K562 (cell line): Measurements from ENCODE around the gene AIM2. TPM values are rescaled to one million over a fixed set of nuclear protein-coding genes. Genes with fewer than 3 reads are reported as not detected.

Experiments used
- GATAD2B ChIP-seq: fragments of 450-650 bp; IDR thresholded peaks from 2 replicates; pipeline ENCODE4 v1.6.1; 2017; ENCODE audit warnings: mild to moderate bottlenecking, borderline replicate concordance
- HOMEZ ChIP-seq: fragments of 250-450 bp; sonication (Bioruptor Pico); IDR thresholded peaks from 2 replicates; pipeline ENCODE4 v1.4.0; 2020; ENCODE audit warnings: mild to moderate bottlenecking, moderate library complexity
- KDM1A ChIP-seq, 2 experiments: fragments of 450-650 bp; IDR thresholded peaks; 2 replicates each; pipeline ENCODE4 v1.6.1; 2016; ENCODE audit warnings: mild to moderate bottlenecking in 2 of 2
- MTA2 ChIP-seq: fragments of 450-650 bp; IDR thresholded peaks from 2 replicates; pipeline ENCODE4 v1.6.1; 2016; ENCODE audit warnings: low read depth
- NBN ChIP-seq: fragments of 450-650 bp; IDR thresholded peaks from 2 replicates; pipeline ENCODE4 v1.6.1; 2016; ENCODE audit warnings: low read depth, mild to moderate bottlenecking
- NCOA6 ChIP-seq: fragments of 450-650 bp; IDR thresholded peaks from 2 replicates; pipeline ENCODE4 v1.6.1; 2017; ENCODE audit warnings: mild to moderate bottlenecking
- STAT6 ChIP-seq: sonication (generic); formaldehyde crosslinking; IDR thresholded peaks from 2 replicates; pipeline ENCODE4 v1.8.1; 2023; ENCODE audit warnings: mild to moderate bottlenecking, missing genetic modification reagents
- THRAP3 ChIP-seq: fragments of 450-650 bp; IDR thresholded peaks from 2 replicates; pipeline ENCODE4 v1.6.1; 2016; ENCODE audit warnings: mild to moderate bottlenecking, inconsistent platforms, borderline replicate concordance
- XRCC4 ChIP-seq: IDR thresholded peaks from one replicate; pipeline ENCODE4 v1.6.1; 2011; ENCODE audit not compliant: insufficient read depth, insufficient read length; ENCODE audit errors: extremely low read depth
- YBX1 ChIP-seq: fragments of 450-650 bp; IDR thresholded peaks from 2 replicates; pipeline ENCODE4 v1.7.1; 2016; ENCODE audit warnings: mild to moderate bottlenecking
- ZNF253 ChIP-seq: fragments of 250-450 bp; sonication (Bioruptor Pico); conservative IDR thresholded peaks from 2 replicates; pipeline ENCODE4 v1.6.1; 2021; ENCODE audit warnings: mild to moderate bottlenecking
- ZNF316 ChIP-seq: fragments of 450-650 bp; IDR thresholded peaks from 2 replicates; pipeline ENCODE4 v1.6.1; 2016
- ZNF57 ChIP-seq: fragments of 450-650 bp; formaldehyde crosslinking; IDR thresholded peaks from 2 replicates; pipeline ENCODE4 v1.4.0; 2020; ENCODE audit warnings: mild to moderate bottlenecking, moderate library complexity
- polyA plus RNA-seq, 8 experiments: library from polyadenylated mRNA; depleted of rRNA in 4 of 8; stranded (reverse) in 5 of 8; unstranded in 3 of 8; fragments of >200 nt; fragmentation: Nextera tagmentation in 2 of 8; fragmentation: Illumina TruSeq in 1 of 8; extraction: Ambion mirVana in 2 of 8; extraction: Trizol in 1 of 8; gene quantifications; 2 replicates each; pipeline versions ENCODE4 v1.2.1 to v1.2.3, GENCODE V29; 2011 to 2014; ENCODE audit warnings: inconsistent platforms in 1 of 8, missing spikeins in 1 of 8
- total RNA-seq, 7 experiments: library from RNA; depleted of rRNA in 6 of 7; stranded (reverse); fragments of >200 nt in 6 of 7; fragmentation: Illumina TruSeq in 2 of 7; extraction: Trizol in 2 of 7; gene quantifications; 2 replicates each; pipeline versions ENCODE4 v1.2.1 to v1.2.3, GENCODE V29; 2011 to 2021; ENCODE audit warnings: low replicate concordance in 1 of 7
- TF ChIP-seq, protein P1 (sequence below): sonication (generic); formaldehyde crosslinking; IDR thresholded peaks from 2 replicates; pipeline ENCODE4 v1.9.0; 2022; ENCODE audit warnings: mild to moderate bottlenecking, missing genetic modification reagents
- TF ChIP-seq, protein P2 (sequence below): fragments of 250-450 bp; sonication (Bioruptor Pico); IDR thresholded peaks from 2 replicates; pipeline ENCODE4 v1.4.0; 2020

AIM2 gene
- total and polyA plus RNA-seq, 9 of the 15 experiments (the other 6 are each of a cell fraction or from before 2014, with no cell fraction given): 0.10 to 0.95 (median 0.22) TPM

DNA sequence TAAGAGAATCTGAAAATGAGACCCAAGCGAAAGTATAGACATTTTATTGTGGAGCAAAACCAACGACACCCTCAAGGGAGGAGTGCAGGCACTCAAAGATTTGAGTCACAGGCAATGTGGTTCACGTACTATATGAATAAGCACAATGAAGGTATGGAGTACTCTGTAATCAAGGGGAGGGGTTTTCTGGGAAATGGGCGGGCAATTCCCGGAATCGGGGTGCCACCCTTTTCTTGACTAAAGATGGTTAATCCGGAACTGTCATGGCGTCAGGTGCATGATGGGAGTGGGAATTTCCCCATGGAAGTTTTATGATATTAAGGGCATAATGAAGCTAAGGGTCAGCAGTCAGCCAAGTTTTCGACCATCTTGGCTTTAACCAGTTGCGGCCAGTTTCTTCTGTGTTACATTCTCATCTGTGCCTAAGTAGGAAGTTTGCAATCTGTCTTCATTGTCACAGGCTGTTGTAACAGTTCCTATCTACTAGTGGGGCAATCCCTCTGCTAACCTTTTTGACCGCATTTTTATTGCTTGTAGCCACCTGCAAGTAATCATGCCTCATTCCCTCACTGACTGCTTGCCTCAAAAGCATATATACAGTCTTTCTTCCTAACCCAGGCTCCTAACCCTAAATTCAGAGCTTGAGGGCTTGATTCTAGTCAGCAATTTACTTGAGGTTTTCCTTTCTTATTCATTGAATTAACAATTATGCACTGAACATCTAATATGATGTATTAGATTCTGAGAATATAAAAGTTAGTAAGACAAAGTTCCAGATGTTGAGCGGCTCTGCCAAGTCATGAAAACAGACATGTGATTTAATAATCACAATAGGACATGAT is 775 bp upstream of the AIM2 start (continued):
- TF ChIP-seq THRAP3 (no peak), GATAD2B (no peak), KDM1A (IDR thresholded peaks at IDR 0.05) (peak; percentile 85 to 86; a peak in 2 of 4 replicates), STAT6 (CRISPR knock-in tag) (no peak), NBN (no peak; the same call in 1 of the 2 replicates), XRCC4 (no peak), YBX1 (no peak), NCOA6 (peak; percentile 73; the same call in 1 of the 2 replicates), ZNF57 (CRISPR knock-in tag) (no peak), ZNF316 (peak; percentile 55; the same call in 1 of the 2 replicates), MTA2 (no peak), HOMEZ (CRISPR knock-in tag) (no peak), ZNF253 (no peak)
- TF ChIP-seq, protein P1, sequence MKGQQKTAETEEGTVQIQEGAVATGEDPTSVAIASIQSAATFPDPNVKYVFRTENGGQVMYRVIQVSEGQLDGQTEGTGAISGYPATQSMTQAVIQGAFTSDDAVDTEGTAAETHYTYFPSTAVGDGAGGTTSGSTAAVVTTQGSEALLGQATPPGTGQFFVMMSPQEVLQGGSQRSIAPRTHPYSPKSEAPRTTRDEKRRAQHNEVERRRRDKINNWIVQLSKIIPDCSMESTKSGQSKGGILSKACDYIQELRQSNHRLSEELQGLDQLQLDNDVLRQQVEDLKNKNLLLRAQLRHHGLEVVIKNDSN (CRISPR knock-in tag): no peak
- TF ChIP-seq, protein P2, sequence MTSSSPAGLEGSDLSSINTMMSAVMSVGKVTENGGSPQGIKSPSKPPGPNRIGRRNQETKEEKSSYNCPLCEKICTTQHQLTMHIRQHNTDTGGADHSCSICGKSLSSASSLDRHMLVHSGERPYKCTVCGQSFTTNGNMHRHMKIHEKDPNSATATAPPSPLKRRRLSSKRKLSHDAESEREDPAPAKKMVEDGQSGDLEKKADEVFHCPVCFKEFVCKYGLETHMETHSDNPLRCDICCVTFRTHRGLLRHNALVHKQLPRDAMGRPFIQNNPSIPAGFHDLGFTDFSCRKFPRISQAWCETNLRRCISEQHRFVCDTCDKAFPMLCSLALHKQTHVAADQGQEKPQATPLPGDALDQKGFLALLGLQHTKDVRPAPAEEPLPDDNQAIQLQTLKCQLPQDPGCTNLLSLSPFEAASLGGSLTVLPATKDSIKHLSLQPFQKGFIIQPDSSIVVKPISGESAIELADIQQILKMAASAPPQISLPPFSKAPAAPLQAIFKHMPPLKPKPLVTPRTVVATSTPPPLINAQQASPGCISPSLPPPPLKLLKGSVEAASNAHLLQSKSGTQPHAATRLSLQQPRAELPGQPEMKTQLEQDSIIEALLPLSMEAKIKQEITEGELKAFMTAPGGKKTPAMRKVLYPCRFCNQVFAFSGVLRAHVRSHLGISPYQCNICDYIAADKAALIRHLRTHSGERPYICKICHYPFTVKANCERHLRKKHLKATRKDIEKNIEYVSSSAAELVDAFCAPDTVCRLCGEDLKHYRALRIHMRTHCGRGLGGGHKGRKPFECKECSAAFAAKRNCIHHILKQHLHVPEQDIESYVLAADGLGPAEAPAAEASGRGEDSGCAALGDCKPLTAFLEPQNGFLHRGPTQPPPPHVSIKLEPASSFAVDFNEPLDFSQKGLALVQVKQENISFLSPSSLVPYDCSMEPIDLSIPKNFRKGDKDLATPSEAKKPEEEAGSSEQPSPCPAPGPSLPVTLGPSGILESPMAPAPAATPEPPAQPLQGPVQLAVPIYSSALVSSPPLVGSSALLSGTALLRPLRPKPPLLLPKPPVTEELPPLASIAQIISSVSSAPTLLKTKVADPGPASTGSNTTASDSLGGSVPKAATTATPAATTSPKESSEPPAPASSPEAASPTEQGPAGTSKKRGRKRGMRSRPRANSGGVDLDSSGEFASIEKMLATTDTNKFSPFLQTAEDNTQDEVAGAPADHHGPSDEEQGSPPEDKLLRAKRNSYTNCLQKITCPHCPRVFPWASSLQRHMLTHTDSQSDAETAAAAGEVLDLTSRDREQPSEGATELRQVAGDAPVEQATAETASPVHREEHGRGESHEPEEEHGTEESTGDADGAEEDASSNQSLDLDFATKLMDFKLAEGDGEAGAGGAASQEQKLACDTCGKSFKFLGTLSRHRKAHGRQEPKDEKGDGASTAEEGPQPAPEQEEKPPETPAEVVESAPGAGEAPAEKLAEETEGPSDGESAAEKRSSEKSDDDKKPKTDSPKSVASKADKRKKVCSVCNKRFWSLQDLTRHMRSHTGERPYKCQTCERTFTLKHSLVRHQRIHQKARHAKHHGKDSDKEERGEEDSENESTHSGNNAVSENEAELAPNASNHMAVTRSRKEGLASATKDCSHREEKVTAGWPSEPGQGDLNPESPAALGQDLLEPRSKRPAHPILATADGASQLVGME (CRISPR knock-in tag): no peak
